Inferior parietal cortex (tissue), 1 donor: ENCODE measurements around the gene PCDH9.

Experiments used
- DNase-seq: peaks from one replicate; pipeline ENCODE4 v3.0.0-alpha.2; 2016; ENCODE audit errors: extremely low spot score

Gene PCDH9

DNA sequence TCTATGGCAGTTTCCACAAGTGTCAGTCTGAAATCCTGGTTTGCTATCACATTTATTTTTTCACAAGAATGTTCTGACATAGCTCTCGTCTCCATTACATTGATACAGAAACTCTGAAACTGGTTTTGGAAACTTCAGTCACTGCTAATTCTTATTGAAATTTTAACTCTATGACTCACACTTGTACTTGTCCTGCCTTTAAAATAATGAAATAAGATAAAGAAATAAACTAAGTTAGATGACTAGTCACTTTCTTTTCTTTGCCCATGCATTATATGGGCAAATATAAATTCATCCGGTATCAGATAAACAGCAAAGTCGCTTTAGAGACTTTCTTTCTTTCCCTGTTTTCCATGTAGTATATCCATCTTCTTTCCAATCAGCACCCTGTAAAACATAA lies 257.5 kb downstream of the PCDH9 start:
- DNase-seq: no peak

DNA sequence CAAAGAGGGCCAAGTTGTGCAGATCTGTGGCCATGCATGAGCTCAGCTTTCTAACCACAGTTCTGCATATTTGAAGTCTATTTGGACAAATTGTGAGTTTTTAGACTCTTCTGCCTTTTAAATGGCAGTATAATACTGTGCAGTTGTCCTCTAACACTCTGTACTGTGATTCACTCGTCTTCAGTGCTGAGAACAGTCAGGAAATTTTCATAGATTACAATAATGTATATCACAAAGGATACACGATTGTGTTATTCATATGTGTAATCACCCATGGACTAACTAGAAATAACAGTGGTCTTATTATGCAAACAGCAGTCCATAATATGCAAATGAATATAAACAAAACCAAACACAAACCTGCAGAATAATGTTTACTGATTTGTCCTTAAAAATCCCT lies 259.1 kb downstream of the PCDH9 start:
- no peak for DNase-seq

DNA sequence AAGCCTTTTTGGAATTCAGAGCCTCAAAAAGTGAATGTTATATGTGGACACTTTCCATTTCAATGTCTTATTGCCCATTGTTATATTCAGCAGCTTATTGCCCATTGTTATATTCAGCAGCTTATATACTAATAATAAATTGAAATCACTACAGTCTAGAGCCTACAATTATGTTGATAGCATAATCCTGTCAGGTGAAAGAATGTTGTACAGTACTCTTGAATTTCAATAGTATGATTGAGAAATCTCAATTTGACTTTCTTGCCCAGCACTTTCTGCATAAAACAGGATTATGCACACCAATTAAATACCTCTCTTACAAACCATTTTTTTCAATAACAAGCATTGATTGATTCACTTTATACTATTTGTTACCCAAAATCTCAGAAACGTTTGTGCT lies 260.8 kb downstream of the PCDH9 start:
- no peak for DNase-seq

DNA sequence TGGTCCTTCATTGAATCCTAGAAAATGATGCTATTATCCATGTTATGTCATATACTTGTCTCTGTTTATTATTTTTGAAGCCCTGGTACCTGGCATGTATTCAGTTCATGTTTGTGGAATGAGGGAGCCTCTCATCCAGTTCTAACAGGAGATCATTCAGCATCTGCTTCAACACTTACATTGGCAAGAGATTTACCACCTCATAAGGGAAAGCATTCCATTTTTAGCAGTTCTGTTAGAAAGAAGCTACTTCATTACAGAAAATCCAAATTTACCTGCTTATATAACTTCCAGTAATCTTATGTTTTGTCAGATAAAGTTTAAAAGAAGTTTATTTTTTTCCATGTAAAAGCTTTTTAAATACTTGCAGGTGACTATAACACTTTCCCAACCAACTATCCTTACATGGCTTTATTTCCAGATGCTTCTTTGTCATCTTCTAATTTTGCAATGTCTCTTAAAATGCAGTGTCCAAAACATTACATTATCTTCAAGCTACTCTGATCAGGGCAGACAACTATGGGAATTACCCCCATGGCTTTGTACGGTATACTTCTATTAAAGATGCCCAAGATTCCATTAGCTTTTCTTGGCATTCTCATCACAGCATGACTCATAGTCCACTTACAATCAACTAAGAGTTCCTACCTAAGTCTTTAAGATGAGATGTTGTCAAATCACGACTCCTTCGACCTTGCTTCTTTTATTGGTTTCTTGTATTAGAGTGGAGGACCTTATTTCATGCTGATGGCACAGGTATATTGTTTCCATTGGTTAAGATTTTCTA lies 262.1 kb downstream of the PCDH9 start:
- peak; percentile 75 for DNase-seq

DNA sequence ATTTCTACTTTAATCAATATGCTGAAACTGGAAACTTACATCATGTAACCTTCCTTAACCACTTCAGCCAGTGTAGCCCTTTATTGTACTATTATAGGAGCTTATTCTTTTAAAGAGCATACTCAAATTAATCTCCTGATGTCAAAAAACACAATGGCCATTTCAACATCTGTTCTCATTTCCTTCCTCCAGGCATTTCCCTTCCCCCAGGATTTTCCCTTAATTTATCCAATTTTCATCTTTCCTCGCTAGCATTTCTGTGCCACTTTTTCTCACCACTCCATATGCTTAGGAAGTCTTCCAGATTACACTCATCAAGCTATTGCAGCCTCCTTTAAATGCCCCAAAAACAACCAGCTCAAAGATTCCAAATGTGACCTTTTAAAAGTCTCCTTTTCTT lies 265.0 kb downstream of the PCDH9 start:
- DNase-seq: no peak

DNA sequence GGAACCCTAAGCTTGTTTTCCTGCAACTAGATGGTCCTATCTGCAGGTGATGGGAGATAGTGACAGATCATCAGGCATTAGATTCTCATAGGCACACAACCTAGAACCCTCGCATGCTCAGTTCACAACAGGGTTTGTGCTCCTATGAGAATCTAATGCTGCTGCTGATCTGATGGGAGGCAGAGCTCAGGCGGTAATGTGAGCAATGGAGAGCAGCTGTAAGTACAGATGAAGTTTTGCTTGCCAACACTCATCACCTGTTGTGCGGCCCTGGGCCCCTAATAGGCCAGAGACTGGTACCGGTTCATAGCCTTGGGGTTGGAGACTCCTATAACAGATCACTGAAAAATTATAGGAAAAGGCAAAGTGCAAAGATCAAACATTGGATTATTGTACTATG lies 267.2 kb downstream of the PCDH9 start:
- no peak for DNase-seq

DNA sequence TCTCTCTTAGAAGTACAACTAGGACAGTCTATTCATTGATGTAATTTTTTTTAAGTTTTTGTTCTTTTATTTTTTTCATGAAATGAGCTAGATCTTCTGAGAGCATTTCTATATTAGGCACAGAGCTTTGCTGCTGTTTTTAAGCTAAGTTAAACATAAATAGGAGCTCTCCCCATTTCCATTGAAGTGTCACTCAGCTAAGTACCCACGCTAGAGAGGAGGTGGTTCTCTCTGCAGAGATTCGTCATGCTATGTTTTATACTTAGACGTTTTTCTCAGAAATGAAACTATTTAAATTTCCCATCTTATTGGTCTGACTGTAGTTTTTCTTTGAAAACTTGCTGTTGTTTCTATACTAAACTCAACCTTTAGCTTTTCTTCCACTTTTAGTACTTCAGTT lies 271.5 kb downstream of the PCDH9 start:
- no peak for DNase-seq

DNA sequence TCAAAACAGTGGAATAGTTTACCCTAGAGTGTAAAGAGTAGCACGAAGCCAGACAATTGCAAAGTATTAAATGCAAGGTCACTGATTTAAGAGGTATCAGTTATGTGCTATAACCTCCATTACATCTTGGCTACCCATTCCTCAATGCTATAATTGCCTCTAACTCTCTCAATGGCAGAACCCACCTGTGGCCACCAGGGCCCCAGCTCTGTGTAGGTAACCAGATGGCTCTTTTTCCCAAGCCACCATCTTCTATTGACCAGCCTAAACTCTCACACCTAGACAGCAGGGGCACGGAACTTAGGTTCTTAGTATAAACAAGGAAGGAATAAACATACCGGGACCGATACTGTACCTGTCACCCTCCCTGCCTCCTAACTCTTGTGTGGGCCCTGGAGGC lies 277.6 kb downstream of the PCDH9 start:
- no peak for DNase-seq

DNA sequence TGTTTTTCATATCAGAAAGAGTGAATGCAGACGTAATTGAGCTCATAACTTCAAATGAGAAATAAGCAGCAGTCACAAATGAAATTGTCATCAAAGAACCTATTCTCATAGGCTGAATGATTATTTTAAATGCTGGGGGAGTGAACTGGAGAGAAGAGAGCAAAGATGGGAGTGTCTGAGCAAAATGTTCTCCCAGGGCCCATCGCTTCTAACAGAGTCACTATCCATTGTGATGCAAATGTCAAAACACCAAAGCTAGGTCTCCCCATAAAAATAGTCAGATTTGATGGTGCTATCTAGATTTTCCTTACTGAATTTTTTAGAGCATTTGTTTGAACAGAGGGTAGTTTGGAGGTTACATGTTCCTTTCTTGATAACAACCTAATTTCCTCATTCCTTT lies 278.7 kb downstream of the PCDH9 start:
- DNase-seq: no peak

DNA sequence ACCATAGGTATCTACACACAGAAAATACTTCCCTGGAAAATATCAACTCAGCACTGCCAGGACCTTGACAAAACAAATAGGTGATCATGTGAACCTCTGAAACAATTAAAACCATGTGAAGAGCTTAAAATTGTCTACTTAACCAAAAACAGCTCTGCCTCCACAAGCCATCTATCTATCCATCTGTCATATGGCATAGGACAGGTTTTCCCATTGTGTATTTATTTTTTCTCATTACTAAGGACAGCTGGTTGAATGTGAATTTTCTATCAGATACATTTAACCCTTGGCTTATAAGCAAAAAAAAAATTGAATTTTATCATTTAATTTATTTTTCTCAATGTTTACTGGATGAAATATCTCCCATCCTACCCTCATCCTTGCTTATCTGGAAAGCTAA lies 279.5 kb downstream of the PCDH9 start:
- DNase-seq: no peak

DNA sequence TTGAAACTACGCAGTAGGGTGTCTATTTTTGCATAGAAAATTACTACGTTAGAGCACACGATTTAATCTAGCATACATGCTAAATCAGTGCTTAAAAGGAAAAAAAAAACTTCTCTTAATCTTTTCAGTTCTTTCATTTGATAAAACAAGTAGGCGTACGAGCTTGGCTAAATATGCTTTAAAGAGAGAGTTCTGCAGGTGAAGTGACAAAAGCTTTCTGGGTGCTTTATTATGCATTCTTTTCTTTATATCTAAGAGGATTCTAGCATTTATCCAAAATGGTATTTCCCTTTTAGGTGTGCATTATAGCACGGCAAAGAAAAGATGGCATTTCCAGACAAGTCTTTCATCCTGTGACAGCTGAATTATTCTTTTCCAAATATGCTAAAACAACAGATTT lies 281.2 kb downstream of the PCDH9 start:
- DNase-seq: no peak

DNA sequence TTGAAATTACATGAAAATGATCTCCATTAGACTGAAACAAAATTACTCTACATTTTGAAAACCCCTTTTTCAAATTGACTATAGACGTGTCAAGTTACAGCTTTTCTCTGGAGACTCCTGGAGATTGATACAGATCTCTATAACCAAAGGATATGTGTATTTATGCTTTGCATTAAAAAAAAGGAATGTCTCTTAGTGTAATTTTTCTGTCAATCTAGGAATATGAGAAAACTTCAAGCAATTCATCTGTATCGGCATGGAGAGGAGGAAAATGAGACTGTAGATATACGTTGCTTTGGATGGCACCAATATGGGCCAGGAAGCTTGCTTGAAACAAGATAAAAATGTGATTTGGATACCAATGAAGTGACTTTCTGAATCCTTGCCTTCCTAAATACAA lies 286.6 kb downstream of the PCDH9 start:
- DNase-seq: no peak

DNA sequence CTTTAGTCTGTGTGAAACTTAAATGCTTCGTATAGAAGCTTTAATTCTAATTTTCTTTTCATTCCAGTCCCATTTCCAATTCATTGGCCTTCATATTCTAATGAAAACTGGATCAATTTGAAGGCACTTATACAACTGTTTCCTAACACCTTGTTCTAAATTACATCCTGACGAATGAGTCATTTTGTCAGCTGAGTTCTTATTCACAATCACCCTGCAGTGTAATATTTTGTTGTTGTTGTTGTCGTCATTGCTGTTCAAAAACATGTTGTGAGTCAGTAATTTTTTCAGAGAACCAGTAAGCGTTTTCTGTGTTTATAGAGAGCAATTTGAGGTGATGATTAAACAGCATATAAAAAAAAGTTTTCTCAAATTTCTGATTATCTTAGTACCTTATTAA lies 290.0 kb downstream of the PCDH9 start:
- no peak for DNase-seq

DNA sequence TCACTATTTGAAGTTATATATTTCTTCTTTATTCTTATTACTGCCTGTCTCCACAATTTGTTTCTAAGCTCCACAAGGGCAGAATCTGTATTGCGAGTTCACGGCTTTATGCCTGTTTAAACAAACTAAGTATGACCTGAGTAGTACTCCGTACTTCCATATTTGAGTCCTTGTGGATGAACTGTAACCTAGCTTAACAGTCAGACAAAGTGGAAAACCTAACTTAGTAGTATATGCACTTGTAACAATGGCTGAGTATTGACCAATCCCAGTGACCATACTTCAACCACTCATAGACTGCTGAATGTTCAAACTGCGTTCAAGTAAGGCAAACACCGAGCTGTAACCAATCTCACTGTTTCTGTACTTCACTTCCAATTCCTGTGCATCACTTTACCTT lies 292.7 kb downstream of the PCDH9 start:
- DNase-seq: no peak

DNA sequence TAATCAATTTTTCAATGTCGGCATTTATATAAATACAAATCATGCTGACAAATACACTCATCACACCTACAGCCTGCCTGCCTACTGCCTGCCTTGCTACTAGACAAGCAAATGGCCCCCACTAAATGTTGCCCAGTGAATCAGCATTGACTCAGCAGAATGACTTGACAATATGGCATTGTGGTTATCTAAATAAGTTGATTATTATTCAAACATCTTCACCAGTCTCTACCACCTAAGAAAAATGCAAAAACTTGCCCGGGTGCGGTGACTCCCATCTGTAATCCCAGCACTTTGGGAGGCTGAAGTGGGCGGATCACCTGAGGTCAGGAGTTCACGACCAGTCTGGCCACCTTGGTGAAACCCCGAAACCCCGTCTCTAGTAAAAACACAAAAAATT lies 296.1 kb downstream of the PCDH9 start:
- no peak for DNase-seq

DNA sequence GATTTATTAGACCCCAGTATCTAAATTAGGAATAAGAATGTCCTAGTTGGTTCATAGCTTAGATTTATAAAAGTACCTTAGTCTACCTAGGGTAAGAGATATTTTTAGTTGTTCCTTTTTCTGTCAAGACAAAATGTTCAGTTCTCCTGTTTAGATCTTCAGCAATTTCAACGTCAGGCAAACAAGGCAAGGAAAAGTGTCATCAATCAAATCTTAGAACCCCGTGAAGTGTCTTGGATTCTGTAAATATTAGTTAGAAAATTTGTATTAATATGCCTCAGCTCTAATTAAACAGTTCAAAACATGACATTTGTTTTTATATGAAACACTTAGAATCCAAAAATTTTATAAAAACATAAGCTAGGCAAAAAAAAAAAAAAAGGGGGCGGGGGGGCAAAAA lies 296.6 kb downstream of the PCDH9 start:
- no peak for DNase-seq

DNA sequence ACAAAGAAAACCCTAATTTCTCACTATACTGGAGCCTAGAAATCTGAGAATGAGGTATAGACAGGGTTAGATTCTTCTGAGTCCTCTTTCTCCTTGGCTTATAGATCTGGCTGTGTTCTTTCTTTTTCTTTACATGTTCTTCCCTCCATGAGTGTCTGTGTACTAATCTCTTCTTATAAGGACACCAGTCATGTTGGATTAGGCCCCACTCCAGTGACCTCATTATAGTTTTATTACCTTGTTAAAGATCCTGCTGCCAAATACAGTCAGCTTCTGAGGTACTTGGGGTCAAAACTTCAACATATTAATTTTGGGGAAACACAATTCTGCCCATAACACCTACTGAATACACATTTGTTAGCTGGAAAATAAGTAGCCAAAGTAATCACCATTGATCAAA lies 302.6 kb downstream of the PCDH9 start:
- DNase-seq: no peak

DNA sequence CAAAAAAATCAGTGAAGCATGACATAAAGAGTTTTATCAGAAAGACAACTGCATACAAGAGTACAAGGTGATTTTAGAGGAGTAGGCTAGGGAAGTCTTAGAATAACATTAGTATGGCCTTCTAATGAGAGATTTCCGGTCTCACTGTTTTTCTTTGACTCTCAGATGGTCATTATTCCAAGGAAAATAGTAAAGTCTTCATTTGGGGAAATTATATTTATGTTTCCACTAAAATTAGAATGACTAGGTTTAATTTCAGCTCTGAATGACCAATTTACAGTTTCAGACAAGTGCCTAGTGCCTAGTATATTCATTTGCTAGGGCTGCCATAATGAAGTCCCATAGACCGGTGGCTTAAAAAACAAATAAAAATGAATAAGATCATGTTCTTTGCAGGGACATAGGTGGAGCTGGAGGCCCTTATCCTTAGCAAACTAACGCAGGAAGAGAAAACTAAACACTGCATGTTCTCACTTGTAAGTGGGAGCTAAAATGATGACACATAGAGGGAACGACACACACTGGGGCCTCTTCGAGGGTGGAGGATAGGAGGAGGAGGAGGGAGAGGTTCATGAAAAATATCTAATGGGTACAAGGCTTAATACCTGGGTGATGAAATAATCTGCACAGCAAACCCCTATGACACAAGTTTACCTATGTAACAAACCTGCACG lies 303.1 kb downstream of the PCDH9 start:
- DNase-seq: no peak

DNA sequence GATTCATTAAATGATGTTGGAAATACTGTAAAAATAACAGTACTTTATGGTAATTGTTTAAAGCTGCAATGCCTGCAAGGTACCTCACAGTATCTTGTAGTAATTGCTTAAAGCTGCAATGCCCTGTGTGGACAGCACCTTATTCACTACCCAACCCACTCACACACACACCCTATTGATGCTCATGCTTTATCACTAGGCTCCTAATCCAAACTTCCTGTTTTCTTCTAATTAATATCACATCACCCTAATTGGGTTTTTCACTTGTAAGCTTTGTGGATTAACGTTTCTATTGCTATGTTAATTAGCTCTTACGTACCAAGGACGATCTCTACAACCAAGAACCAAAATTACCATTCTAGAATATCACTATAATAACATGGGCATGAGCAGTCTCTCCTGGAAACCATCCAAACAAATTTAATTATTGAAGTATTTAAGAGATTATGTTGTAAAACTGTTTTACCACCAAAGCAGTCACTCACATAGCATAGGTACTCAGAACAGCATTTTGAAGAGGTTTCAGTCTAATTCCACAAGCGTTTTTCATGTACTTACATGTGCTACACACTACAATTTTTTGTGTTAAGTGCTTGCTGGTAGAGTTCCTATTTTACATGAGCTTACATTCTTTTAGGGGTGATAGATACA lies 303.8 kb downstream of the PCDH9 start:
- DNase-seq: no peak

DNA sequence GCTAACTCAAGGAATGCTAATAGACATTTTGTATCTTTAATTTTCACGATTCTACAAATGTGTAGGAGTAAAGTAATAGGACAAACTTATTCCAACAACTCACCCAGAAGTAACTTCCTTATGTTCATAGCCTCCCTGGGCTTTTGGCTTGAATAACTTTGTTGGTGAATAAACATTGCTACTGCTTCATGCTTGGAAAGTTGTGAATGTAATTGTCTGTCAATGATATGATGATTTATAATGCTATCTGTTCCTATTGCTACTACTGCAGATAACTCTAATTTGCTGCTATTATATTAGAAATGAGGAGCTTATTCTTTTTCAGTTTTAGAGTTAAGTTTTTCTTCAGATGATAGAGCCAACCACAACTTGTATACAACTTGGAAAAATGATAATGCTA lies 307.7 kb downstream of the PCDH9 start:
- DNase-seq: no peak

DNA sequence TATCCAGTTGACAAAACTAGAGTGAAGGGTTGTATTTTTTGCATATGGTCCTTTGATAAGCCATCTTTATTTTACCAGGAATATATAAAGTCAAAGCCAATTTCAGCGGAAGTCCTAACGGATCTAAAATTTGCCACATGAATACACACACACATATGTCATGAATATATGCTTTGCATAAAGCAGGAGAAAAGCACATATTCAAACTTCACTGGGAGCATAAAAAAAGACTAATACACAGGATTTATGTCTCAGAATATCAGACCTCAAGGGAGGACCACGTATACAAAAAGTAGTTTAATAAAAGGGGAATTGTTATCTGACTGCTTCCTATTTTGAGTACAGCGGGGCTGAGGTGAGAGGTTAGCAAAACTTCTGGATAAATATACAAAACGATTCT lies 308.7 kb downstream of the PCDH9 start:
- no peak for DNase-seq

DNA sequence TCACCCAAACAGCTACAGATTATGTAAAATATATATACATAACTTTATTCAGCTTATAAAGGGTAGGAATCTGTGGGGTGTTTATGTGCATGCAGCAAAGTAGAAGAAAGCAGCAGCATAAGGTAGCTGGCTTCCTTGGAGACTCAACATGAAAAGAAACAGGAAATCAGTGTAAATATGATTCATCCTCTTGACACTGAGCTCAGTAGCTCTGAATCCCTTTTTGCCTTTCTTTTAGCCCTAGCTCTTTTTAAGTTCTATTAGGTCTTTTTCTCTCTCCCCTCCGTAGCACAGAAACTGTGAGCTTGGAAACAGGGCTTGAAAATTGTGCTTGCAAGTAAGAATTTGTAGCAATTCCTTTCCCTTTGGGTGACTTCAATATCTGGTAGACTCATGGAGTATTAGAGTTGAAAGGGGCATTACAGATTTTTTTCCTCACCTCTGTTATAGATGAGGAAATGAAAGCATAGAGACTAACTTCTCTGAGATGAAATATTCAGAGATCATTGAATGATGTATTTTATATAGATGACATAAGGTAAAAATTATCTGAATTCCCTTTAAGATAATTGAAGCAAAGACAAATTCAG lies 314.4 kb downstream of the PCDH9 start:
- DNase-seq: no peak

DNA sequence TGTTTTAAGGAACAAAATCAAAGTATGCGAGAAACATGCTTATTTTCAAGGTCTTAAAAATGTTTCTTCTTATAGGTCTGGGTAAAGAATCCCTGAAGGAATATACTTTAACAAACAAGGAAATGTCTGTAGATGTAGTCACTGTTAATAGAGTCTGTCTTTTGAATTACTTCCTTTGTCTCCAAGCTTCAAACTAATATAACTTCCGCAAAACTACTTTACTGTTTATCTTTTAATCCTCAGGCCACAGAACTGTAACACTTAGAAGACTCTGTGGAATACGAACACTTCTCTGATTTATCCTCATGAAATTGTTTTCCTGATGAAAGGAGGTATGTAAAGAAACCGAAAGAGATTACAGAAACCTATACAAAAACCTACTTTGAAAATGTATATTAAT lies 316.0 kb downstream of the PCDH9 start:
- DNase-seq: no peak
